ENCODE data around the gene FAM107A. TPM values are rescaled to one million over a fixed set of nuclear protein-coding genes. Genes with fewer than 3 reads are reported as not detected.

The FAM107A gene
- total RNA-seq, 1 experiment from 2014 or later: not detected

DNA sequence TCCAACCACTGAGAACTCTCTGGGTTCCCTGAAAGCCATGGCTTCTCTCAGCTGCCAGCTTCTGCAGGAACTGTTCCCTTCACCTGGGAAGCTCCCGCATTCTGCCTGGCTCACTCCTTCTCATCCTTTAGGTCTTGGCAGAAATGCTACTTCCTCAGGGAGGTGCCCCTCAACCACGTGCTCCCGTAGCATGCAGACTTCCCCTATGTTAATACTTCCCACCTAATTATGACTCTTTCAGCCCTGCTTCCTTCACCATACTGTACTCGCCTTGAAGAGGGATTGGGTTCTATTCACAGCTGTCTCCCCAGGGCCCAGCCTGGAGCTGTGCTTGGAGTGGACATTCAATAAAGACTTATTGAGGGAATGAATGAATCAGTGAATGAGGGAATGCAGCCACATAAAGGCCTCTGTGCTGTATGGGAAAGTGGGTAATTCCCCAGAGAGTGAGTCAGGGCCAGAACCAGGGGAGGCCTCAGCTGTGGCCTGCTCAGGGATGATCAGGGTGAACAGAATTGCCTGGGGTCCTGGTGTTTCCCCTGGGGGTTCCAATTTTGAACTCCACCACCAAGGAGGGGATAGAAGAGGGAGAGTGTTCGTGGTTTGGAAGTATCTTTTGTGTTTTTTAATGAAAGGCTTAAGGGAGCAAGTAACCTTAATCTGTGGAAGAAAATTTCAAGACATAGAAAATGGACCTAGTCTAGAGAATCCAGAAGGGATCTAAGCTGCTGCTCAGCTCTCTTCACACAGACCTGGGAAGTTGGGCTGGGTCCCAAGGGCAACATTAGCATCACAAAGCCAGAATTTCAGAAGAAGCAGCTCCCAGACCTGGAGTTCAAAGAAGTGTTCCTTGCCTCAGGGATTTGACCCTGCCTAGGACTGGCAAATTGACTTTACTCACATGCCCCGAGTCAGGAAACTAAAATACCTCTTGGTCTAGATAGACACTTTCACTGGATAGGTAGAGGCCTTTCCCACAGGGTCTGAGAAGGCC, 14.6 kb upstream of the FAM107A start:
- H3K36me3 Mint-ChIP-seq (ENCODE audit: insufficient read depth, unreplicated experiment): no peaks in the 10 kb centered on the region
- no peaks in the 10 kb centered on the region for H3K4me1 Mint-ChIP-seq (ENCODE audit: low read depth, unreplicated experiment)
- H3K27me3 Mint-ChIP-seq (ENCODE audit: insufficient read depth, unreplicated experiment): no peaks in the 10 kb centered on the region
- no peaks in the 10 kb centered on the region for H3K9me3 Mint-ChIP-seq (ENCODE audit: unreplicated experiment)
- no TSS peak for BruUV-seq (replicated peaks)
- no peak overlapping the region for H3K4me3 ChIP-seq (ENCODE audit: low read depth, low read length)
- H3K4me3 Mint-ChIP-seq (ENCODE audit: unreplicated experiment): no peak overlapping the region
- no peak overlapping the region for H3K27ac Mint-ChIP-seq (ENCODE audit: unreplicated experiment)
- CTCF ChIA-PET: no interaction called here
- intact Hi-C loops (cut with micrococcal nuclease; ENCODE audit: unreplicated experiment): no loop called here
- TF ChIP-seq, protein P1, sequence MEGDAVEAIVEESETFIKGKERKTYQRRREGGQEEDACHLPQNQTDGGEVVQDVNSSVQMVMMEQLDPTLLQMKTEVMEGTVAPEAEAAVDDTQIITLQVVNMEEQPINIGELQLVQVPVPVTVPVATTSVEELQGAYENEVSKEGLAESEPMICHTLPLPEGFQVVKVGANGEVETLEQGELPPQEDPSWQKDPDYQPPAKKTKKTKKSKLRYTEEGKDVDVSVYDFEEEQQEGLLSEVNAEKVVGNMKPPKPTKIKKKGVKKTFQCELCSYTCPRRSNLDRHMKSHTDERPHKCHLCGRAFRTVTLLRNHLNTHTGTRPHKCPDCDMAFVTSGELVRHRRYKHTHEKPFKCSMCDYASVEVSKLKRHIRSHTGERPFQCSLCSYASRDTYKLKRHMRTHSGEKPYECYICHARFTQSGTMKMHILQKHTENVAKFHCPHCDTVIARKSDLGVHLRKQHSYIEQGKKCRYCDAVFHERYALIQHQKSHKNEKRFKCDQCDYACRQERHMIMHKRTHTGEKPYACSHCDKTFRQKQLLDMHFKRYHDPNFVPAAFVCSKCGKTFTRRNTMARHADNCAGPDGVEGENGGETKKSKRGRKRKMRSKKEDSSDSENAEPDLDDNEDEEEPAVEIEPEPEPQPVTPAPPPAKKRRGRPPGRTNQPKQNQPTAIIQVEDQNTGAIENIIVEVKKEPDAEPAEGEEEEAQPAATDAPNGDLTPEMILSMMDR (IDR thresholded peaks at IDR 0.05; ENCODE audit: insufficient read depth in 1 of 2, low read depth in 1 of 2, low read length in 1 of 2, severe bottlenecking in 1 of 2, unreplicated experiment in 1 of 2): no peak
- POLR2A ChIA-PET: no interaction called here
- DNase-seq: no peak
- H3K36me3 ChIP-seq (ENCODE audit: control insufficient read depth, insufficient read depth, low read length): no peaks in the 10 kb centered on the region
- no peaks in the 10 kb centered on the region for H3K4me1 ChIP-seq
- no peaks in the 10 kb centered on the region for H3K27me3 ChIP-seq (replicated peaks; ENCODE audit: control insufficient read depth, insufficient read depth, low read length)
- H3K9me3 ChIP-seq: no peaks in the 10 kb centered on the region

DNA sequence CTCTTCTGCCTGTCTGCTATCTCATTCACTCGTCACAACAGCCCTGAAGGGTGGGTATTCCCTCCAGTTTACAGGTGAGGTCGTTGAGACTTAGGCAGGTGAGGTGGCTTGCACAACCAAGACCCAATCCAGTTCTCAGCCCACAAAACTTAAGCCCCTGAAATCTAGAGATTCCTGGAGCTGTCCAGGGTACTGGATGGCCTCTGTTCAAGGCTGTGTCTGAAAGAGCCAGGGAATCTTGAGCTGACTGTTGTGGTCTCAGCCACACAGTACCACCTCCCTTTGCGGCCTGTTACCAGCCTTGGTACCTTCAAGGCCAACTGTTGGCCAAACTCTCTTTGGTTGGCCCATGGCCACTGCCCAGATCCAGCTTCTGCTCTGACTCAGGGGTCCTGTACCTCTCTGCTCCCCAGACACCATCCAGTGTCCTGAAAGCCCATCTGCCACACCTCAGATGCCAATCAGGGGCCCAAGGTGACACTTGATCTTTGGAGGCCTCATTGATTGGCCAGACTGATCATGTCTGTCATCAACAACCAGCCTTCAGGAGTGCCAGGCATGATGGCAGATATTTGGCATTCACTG, 10.9 kb upstream of the FAM107A start:
- Mint-ChIP-seq H3K4me1 (ENCODE audit: low read depth, unreplicated experiment) (no peaks in the 10 kb centered on the region), H3K36me3 (ENCODE audit: insufficient read depth, unreplicated experiment) (no peaks in the 10 kb centered on the region), H3K27ac (ENCODE audit: unreplicated experiment) (no peak overlapping the region), H3K4me3 (ENCODE audit: unreplicated experiment) (no peak overlapping the region), H3K9me3 (ENCODE audit: unreplicated experiment) (peaks cover 6% of the 10 kb centered on the region), H3K27me3 (ENCODE audit: insufficient read depth, unreplicated experiment) (peaks cover 5% of the 10 kb centered on the region)
- ChIA-PET CTCF (interaction anchor here (0.6 to 0.9 kb wide), 3 partner anchors 20 to 42 kb away, joined by 3 to 5 read pairs (median 3); no protein-coding TSS in a partner anchor), POLR2A (no interaction called here)
- H3K36me3 ChIP-seq (ENCODE audit: control insufficient read depth, insufficient read depth, low read length): no peaks in the 10 kb centered on the region
- no TSS peak for BruUV-seq (replicated peaks)
- H3K4me3 ChIP-seq (ENCODE audit: low read depth, low read length): no peak overlapping the region
- no peaks in the 10 kb centered on the region for H3K9me3 ChIP-seq
- DNase-seq: peak; percentile 46 to 65
- no peaks in the 10 kb centered on the region for H3K4me1 ChIP-seq
- TF ChIP-seq, protein P1 (IDR thresholded peaks at IDR 0.05; ENCODE audit: insufficient read depth in 1 of 2, low read depth in 1 of 2, low read length in 1 of 2, severe bottlenecking in 1 of 2, unreplicated experiment in 1 of 2): no peak
- no peaks in the 10 kb centered on the region; the same call in none of the 2 replicates for H3K27me3 ChIP-seq (replicated peaks; ENCODE audit: control insufficient read depth, insufficient read depth, low read length)
- intact Hi-C loops (cut with micrococcal nuclease; ENCODE audit: unreplicated experiment): no loop called here

DNA sequence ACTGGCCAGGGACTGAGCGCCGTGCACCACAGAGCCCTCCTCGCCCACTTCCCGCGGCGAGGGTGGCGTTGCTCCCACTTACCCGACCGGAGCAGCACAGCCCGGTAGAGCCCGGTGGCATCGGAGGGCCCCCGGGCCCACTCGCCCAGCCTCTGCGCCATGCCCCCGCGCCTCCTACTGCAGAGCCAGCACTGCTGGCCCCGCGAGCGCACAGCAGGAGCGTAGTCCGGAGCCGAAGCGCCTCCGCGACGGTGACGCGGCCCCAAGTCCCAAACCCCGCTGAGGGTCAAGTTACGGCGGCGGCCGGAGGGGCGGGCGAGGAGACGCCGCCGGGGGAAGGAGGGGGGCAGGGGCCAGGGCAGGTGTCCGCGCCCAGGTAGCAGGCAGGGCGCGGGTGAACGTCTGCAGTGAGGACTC, 9.6 kb upstream of the FAM107A start:
- Histone ChIP-seq H3K9me3 (no peaks in the 10 kb centered on the region), H3K4me3 (ENCODE audit: low read depth, low read length) (no peak overlapping the region), H3K4me1 (no peaks in the 10 kb centered on the region), H3K36me3 (ENCODE audit: control insufficient read depth, insufficient read depth, low read length) (no peaks in the 10 kb centered on the region), H3K27me3 (replicated peaks; ENCODE audit: control insufficient read depth, insufficient read depth, low read length) (no peaks in the 10 kb centered on the region; the same call in none of the 2 replicates)
- ChIA-PET POLR2A (no interaction called here), CTCF (no interaction called here)
- no peaks in the 10 kb centered on the region for H3K36me3 Mint-ChIP-seq (ENCODE audit: insufficient read depth, unreplicated experiment)
- TF ChIP-seq, protein P1 (IDR thresholded peaks at IDR 0.05; ENCODE audit: insufficient read depth in 1 of 2, low read depth in 1 of 2, low read length in 1 of 2, severe bottlenecking in 1 of 2, unreplicated experiment in 1 of 2): no peak
- no TSS peak for BruUV-seq (replicated peaks)
- no peak overlapping the region for H3K27ac Mint-ChIP-seq (ENCODE audit: unreplicated experiment)
- peaks cover 5% of the 10 kb centered on the region for H3K27me3 Mint-ChIP-seq (ENCODE audit: insufficient read depth, unreplicated experiment)
- H3K4me3 Mint-ChIP-seq (ENCODE audit: unreplicated experiment): no peak overlapping the region
- no peak for DNase-seq
- intact Hi-C loops (cut with micrococcal nuclease; ENCODE audit: unreplicated experiment): no loop called here
- H3K4me1 Mint-ChIP-seq (ENCODE audit: low read depth, unreplicated experiment): peaks cover under 1% of the 10 kb centered on the region
- peaks cover 6% of the 10 kb centered on the region for H3K9me3 Mint-ChIP-seq (ENCODE audit: unreplicated experiment)

All from Caco-2 (cell line).